Measurements from ENCODE around the gene IFI6.
A peak's percentile ranks its signal among the peaks of the same experiment; 100 is the strongest.
"Not testable (repeated sequence)": the region's sequence is repeated elsewhere in the genome, so short reads cannot be mapped to it uniquely, and the experiment has no call there.

The IFI6 gene

GRCh38 chr1:27626031-27626935 lies 45.7 kb downstream of the IFI6 start:
- peak in 1 of 2 donors; percentile 74 for DNase-seq

- DNase-seq = no peak
Observed at GRCh38 chr1:27624467-27625178, 47.4 kb downstream of the IFI6 start.

- DNase-seq = no peak
Observed at GRCh38 chr1:27623327-27624212, 48.4 kb downstream of the IFI6 start.

- no peak for DNase-seq
Observed at GRCh38 chr1:27622828-27623227, 49.2 kb downstream of the IFI6 start.

- DNase-seq = no peak
Observed at GRCh38 chr1:27621051-27621920, 50.7 kb downstream of the IFI6 start.

- DNase-seq = not testable (repeated sequence)
Observed at GRCh38 chr1:27619782-27620438, 52.1 kb downstream of the IFI6 start.

- DNase-seq = peak; percentile 56 to 70
Observed at GRCh38 chr1:27618341-27619082, 53.5 kb downstream of the IFI6 start.

GRCh38 chr1:27617420-27617819 lies 54.6 kb downstream of the IFI6 start:
- no peak for DNase-seq

GRCh38 chr1:27616441-27616840 lies 55.6 kb downstream of the IFI6 start:
- no peak for DNase-seq

All from CD4-positive, alpha-beta T cell treated with Interferon alpha-2 for 1 hour (primary cell).